Measurements from ENCODE around the gene RAB6A.
A peak's percentile ranks its signal among the peaks of the same experiment; 100 is the strongest.

RAB6A gene

GRCh38 chr11:73652046-73652730, 108.7 kb downstream of the RAB6A start:
- no peak for DNase-seq

GRCh38 chr11:73651661-73652045, 109.2 kb downstream of the RAB6A start:
- DNase-seq, result no peak

DNA sequence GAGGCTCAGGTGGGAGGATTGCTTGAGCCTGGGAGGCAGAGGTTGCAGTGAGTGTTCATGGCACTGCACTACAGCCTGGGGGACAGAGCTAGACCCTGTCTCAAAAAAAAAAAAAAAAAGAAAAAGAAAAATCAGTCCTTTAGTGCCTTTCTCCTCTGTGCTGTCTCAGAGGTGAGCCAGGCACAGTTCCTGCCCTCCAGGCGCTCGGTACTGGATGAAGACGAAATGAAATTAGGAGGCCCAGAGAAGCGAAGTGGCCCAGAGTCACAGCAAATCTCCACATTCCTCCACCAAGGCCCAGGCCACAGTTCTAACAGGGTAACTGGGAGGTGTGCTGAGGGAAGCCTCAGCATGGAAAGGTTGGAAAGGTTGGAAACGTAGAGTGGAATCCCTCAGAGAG, 109.6 kb downstream of the RAB6A start:
- DNase-seq, result no peak

DNA sequence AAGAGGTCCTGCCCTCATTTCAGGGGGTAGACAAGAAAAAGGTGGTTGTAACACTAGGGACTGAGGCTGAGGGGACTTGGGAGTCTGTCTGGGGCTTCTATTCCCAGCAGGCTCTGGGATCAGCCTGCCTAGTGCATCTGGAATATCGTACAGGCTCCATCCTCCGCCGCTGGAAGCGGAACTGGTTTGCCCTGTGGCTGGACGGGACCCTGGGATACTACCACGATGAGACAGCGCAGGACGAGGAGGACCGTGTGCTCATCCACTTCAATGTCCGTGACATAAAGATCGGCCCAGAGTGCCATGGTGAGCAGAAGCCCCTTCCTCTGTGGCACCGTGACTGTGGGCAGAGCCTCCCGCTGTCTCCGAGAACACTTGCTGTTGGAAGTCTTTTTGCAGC, 110.5 kb downstream of the RAB6A start:
- DNase-seq, result no peak

DNA sequence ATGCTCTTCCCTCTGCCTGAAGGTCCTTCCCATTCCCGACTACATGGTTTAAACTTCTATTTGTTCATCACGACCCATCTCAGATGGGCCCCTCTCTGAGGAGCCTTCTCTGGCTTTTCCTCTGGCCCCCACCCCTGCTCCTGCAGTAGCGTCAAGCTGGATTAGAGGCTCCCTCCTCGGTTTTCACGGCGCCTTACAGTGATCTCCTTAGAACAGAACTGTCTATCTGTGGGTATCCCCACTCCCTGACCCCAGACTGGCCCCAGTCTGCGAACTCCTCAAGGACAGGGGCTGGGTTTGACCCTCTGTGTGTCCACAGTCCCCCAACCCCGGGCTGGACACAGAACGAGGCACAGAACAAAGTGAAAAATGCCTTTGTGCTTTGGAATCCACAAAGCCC, 111.7 kb downstream of the RAB6A start:
- DNase-seq, result no peak

DNA sequence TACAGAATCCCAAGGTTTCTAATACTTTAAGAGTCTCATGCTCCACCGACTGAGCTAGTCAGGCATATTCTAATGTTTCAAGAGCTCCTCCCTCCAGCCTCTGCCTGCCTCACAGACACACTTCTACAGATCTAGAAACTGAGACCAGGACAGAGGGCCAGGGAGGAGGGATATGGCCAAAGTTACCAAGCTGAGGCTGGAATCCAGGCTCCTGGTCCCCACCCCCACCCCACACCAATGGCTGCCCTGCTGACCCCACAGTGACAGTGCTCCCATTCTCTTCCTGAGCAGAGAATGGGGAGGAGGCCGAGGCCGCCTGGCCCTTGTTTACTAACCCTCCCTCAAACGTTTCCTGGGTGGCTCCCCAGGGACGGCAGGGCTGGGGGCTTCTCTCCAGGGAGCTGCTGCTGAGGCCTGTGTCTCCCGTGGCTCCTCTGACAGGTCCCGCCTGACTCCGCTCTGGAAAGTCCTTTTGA, 112.3 kb downstream of the RAB6A start:
- no peak for DNase-seq

DNA sequence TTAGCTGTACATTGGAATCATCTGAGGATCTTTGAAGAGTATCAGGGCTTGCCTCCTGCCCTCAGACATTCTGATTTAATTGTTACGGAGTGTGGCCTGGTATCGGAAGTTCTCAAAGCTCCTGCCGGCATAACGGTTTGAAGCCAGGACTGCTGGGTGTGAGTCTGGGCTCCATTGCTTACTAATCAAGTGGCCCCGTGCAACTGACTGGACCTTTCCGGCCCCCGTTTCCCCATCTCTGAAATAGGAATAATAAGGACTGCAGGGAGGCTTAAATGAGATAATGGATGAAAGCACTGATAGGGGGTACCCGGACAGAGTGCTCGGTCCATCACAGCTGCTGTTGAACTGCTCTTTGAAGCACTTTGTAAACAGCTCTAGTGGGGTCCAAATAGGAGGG, 112.8 kb downstream of the RAB6A start:
- no peak for DNase-seq

- peak; percentile 76 for DNase-seq
These were observed 113.3 kb downstream of the RAB6A start for GRCh38 chr11:73647459-73648100.

GRCh38 chr11:73645972-73646631, 114.8 kb downstream of the RAB6A start, which contains the start of gene PLEKHB1:
TSS of gene PLEKHB1 (plus strand) at chr11:73646581. CDS start at chr11:73646609, 28 bp downstream.
- no peak for DNase-seq

DNA sequence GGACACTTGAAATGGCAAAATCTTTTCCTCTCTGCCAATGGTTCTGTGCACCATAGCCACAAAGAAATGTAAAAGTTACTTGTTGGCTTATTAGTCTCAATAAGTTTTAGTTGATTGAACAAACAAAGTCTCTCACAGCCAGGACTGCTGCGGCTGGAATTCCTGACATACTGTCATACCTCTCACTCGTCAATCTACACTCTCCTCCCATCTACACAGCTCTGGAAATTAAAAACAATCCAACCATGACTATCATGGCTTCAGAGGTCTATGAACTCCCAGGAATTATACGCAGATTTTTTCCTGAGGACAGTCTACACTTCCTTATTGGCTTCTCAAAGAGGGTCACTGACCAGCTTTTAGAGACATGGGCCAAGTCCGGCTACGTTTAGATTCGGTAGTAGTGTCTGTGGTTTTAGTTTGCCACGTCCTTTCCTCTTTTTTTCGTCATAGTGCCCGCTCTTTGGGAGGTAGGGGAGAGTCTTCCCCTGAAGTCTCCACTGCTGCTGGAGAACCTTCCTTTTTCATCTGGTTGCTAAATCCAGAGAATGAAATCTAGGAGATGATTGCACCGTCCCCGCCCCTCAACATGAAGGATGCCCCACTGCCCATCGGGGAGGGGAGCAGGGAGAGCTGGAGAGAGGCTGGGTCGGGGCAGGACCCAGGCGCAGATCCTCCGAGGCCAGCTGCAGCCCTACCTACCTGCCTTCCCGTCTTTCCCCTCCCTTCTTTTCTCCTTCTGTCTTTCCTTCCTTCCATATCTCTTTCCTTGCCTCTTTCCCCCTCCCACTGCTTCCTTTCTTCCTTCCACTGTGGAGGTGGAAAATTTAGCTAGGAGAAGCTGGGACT, 115.5 kb downstream of the RAB6A start:
- no peak for DNase-seq

DNA sequence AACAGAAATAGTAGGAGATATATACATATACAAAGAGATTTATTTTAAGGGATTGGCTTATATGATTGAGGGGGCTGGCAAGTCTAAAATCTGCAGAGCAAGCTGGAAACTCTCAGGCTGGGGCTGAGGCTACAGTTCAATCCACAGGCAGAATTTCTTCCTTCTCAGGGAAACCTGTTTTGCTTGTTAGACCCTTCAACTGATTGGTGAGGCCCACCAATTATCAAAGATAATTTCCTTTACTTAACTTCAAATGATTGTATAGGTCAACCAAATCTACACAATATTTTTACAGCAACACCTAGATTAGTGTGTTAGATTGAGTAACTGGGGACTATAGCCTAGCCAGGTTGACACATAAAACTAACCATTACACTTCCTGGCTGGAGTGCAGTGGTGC, 119.2 kb downstream of the RAB6A start:
- DNase-seq, result no peak

GRCh38 chr11:73640592-73640991, 120.3 kb downstream of the RAB6A start:
- no peak for DNase-seq

GRCh38 chr11:73637012-73637411, 123.9 kb downstream of the RAB6A start:
- DNase-seq, result no peak

DNA sequence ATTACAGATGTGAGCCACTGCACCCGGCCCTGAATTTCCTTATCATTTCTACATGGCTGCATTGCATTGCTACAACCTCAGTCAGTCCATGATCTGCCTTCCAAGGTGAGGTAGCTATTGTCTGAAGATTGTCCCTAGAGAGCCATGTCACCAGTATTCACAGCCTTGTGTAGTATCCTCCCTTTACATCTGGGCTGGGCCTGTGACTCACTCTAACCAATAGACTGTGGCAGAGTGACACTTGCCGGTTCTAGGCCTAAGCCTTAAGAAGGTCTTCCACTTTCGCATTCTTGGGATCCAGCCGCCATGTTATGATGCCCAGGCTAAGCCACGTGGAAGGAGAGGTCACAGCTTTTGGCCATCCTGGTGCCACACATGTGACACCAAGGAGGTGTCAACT, 124.6 kb downstream of the RAB6A start:
- DNase-seq, result no peak

DNA sequence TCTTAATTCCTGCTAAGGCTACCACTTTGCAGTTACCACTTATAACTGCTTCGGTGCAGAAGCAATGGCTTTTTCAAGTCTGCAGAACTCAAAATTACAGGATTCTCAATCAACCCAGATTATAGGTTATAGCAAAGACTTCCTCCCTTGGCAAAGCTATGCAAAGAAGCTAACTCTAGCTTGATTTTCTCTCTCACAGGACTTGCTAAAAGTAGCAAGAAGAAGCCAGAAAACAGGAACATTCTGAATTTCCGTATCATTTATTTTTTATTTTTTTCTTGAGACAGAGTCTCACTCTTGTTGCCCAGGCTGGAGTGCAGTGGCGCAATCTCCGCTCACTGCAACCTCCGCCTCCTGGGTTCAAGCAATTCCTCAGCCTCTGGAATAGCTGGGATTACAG, 125.2 kb downstream of the RAB6A start:
- no peak for DNase-seq

DNA sequence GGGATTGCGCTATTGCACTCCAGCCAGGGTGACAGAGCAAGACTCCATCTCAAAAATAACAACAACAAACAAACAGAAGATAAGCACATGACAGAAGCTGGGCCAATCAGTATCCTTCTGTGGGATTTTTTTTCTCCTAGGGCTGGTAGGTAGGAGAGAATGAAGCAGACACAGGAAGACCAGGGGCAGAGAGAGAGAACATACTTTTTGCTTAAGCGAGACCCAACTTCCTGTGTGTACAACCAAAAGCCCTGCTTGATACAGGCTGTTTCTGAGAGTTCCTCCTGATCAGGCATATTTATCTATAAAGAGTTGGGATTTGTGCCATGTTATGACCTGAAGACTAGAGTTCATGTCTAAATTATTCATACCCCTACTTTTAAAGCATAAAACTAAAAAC, 126.9 kb downstream of the RAB6A start:
- DNase-seq, result no peak

DNA sequence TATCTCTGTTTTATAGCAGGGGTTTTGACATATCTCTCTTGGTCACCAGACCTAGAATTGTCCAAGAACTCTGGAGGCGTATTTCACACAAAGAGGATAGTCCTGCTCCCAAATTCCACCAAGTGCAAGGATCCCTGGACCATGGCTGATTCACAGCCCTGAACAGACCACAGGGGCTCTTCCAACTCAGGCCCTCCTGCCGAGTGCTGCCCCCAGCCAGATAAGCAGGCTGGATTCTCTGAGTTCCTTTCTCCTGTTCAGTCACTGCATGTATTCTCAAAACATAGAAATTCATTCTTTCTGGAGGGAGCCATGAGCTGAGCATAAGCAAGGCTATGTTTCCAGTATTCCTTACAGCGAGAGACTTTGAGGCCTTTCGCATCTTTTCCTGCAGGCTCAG, 127.9 kb downstream of the RAB6A start:
- no peak for DNase-seq

GRCh38 chr11:73629907-73630306, 131.0 kb downstream of the RAB6A start:
- DNase-seq, result no peak

DNA sequence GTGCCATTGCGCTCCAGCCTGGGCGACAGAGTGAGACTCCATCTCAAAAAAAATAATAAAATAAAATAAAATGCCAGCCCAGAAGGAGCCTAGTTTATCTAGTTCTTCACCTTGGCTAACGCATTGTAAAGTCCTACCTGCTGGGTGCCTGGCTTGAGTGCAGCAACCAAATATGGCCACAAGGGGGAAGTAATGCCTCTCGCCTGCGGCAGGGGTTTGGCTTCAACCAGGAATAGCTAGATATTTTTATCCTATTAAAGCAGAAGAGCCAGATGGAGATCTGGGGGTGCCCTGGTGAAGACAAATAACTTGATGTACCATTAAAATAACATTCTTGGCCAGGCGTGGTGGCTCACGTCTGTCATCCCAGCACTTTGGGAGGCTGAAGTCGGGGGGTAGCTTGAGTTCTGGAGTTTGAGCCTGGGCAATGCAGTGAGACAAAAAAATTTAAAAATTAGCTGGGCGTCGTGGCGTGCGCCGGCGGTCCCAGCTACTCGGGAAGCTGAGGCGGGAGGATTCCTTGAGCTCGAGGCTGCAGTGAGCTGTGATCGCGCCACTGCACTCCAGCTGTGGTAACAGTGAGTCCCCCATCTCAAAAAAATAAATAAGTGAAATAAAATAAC, 135.1 kb downstream of the RAB6A start:
- DNase-seq, result peak; percentile 13
